Esophagus muscularis mucosa (tissue), 4 donors: Measurements from ENCODE around the gene MED13L. TPM values are rescaled to one million over a fixed set of nuclear protein-coding genes. Genes with fewer than 3 reads are reported as not detected.
"Not testable (repeated sequence)": the region's sequence is repeated elsewhere in the genome, so short reads cannot be mapped to it uniquely, and the experiment has no call there.

Experiments
- DNase-seq: peaks from one replicate; pipeline ENCODE4 v3.0.0-alpha.2; 2017; ENCODE audit errors: extremely low spot score
- H3K27ac ChIP-seq, 4 donors: fragments of 200-600 bp; sonication (generic); replicated peaks in 1 of 4; 1 replicate in 3 of 4; 2 replicates in 1 of 4; pipeline ENCODE4 v1.5.1; 2016 to 2019; ENCODE audit warnings: mild to moderate bottlenecking in 1 of 4
- H3K27me3 ChIP-seq, 4 donors: fragments of 200-600 bp; sonication (generic); one replicate each; pipeline versions ENCODE4 v1.5.1 to v1.6.0; 2016 to 2019
- H3K36me3 ChIP-seq, 4 donors: fragments of 200-600 bp; sonication (generic); one replicate each; pipeline ENCODE4 v1.5.1; 2016 to 2019
- H3K4me1 ChIP-seq, 4 donors: fragments of 200-600 bp; sonication (generic); one replicate each; pipeline ENCODE4 v1.5.1; 2016 to 2019
- H3K4me3 ChIP-seq, 4 donors: fragments of 200-600 bp; sonication (generic); 1 replicate in 2 of 4; 2 replicates in 2 of 4; pipeline ENCODE4 v1.5.1; 2016 to 2019; ENCODE audit warnings: mild to moderate bottlenecking in 4 of 4, moderate library complexity in 1 of 4
- H3K9me3 ChIP-seq, 4 donors: fragments of 200-600 bp; sonication (generic); 1 replicate in 3 of 4; 2 replicates in 1 of 4; pipeline ENCODE4 v1.5.1; 2016 to 2019
- EP300 ChIP-seq: sonication (generic); formaldehyde crosslinking; IDR thresholded peaks from one replicate; pipeline ENCODE4 v1.6.1; 2017; ENCODE audit warnings: antibody characterized with exemption
- POLR2A ChIP-seq: fragments of 450-650 bp; IDR thresholded peaks from one replicate; pipeline ENCODE4 v1.6.1; 2017; ENCODE audit warnings: antibody characterized with exemption, moderate library complexity, mild to moderate bottlenecking, low read depth
- POLR2AphosphoS5 ChIP-seq, 2 donors: sonication (generic); formaldehyde crosslinking; IDR thresholded peaks; one replicate each; pipeline ENCODE4 v1.6.1; 2017; ENCODE audit warnings: antibody characterized with exemption in 2 of 2
- WGBS: methylation state at CpG from one replicate; pipeline ENCODE4 v1.1.5; 2018; 5-methylcytosine and 5-hydroxymethylcytosine counted together
- intact Hi-C: fragments of 100-400 bp; cut with DNase I; formaldehyde crosslinking; loops from one replicate; pipeline ENCODE4 v1.15.1; 2023
- total RNA-seq, 4 donors: library from RNA; depleted of rRNA; stranded (reverse); fragments of >200 nt; gene quantifications; one replicate each; pipeline versions ENCODE4 v1.1.0 to v1.2.1, GENCODE V29; 2016
- TF ChIP-seq, protein P1 (sequence below), 3 experiments: fragments of 200-600 bp in 2 of 3; fragments of 450-650 bp in 1 of 3; sonication (generic) in 2 of 3; IDR thresholded peaks; one replicate each; pipeline ENCODE4 v1.5.1; 2017 to 2019; ENCODE audit warnings: antibody characterized with exemption in 3 of 3, mild to moderate bottlenecking in 2 of 3, moderate library complexity in 1 of 3

The MED13L gene
- total RNA-seq, 4 donors from 2014 or later: 141 to 350 (median 175) TPM

DNA sequence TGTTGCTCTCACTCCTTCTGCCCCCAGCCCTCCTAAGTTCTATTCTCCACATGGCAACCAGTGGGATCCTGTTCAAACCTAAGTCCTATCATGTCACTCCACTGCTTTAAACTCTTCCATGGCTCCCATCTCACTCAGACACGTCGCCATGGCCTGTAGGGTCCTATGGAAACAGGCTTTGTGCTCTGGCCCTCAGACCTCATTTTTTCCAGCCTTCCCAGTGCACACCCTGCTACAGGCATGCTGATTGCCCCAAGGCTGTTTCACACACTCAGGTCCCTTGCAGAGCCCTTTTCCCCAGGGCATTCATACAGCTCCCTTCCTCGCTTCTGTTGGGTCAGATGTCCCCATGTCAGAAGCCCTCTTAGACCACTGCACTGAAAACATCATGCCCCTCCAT, 11.2 kb upstream of the MED13L start:
- 94% methylated on average over 3 of the region's 3 CpGs for WGBS
- Histone ChIP-seq H3K4me1 (peaks cover 0 to 7% (median 4%) of the 10 kb centered on the region in 4 donors), H3K4me3 (no peak overlapping the region), H3K27me3 (no peaks in the 10 kb centered on the region), H3K36me3 (no peaks in the 10 kb centered on the region), H3K27ac (no peak overlapping the region), H3K9me3 (no peaks in the 10 kb centered on the region)
- TF ChIP-seq POLR2AphosphoS5 (IDR thresholded peaks at IDR 0.05): no peak
- intact Hi-C loops: loop anchor here (10.0 kb wide), 1 partner anchor 76 kb away; no protein-coding TSS in a partner anchor
- DNase-seq: peak; percentile 47

DNA sequence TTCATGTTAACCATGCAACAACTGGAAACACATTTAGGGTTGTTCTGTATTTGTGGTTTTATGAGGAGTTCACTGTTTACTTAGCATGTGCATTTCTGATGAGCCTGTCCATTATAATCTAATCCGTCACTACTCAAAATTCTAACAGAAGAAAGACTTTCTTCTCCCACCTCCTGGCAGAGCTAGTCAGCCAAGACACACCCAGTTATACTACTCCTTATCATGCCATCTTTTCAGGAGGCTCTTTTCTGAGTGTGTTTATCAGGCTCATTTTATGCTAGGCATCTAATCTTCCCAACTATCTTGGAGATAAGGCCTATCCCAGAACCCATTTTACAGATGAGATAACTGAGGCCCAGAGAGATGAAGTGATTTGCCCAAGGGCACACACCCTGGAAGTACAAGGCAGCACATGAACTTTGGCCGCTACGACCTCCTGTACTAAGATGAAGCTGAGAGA, 10.4 kb upstream of the MED13L start:
- H3K9me3 ChIP-seq: no peaks in the 10 kb centered on the region
- intact Hi-C loops: loop anchor here (10.0 kb wide), 1 partner anchor 77 kb away; no protein-coding TSS in a partner anchor
- TF ChIP-seq POLR2AphosphoS5 (IDR thresholded peaks at IDR 0.05) (no peak), EP300 (no peak), POLR2A (no peak)
- TF ChIP-seq, protein P1, sequence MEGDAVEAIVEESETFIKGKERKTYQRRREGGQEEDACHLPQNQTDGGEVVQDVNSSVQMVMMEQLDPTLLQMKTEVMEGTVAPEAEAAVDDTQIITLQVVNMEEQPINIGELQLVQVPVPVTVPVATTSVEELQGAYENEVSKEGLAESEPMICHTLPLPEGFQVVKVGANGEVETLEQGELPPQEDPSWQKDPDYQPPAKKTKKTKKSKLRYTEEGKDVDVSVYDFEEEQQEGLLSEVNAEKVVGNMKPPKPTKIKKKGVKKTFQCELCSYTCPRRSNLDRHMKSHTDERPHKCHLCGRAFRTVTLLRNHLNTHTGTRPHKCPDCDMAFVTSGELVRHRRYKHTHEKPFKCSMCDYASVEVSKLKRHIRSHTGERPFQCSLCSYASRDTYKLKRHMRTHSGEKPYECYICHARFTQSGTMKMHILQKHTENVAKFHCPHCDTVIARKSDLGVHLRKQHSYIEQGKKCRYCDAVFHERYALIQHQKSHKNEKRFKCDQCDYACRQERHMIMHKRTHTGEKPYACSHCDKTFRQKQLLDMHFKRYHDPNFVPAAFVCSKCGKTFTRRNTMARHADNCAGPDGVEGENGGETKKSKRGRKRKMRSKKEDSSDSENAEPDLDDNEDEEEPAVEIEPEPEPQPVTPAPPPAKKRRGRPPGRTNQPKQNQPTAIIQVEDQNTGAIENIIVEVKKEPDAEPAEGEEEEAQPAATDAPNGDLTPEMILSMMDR (IDR thresholded peaks at IDR 0.05): no peak
- no peak overlapping the region for H3K27ac ChIP-seq
- WGBS: 83% methylated on average over 1 of the region's 3 CpGs
- no peak overlapping the region for H3K4me3 ChIP-seq
- peak; percentile 82 for DNase-seq
- H3K27me3 ChIP-seq: no peaks in the 10 kb centered on the region
- H3K36me3 ChIP-seq: no peaks in the 10 kb centered on the region
- H3K4me1 ChIP-seq: no peaks in the 10 kb centered on the region

DNA sequence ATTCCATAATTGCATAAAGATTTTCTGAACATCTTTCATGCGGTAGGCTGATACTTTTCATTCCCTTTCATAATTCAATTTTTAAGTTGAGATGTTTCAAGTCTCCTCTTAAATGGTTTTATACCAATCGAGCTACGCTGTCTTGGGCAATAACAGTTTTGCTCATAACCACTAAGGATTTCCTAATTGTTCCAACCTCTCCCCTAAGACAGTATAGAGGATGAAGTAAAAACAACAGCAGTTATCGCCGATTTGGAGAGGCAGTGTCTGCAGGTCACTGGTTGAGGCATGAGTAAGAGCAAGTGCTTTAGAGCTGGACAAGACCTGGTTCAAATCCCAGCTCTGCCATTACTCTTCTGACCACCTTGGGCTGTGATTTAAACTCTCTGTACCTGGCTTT, 6.9 kb upstream of the MED13L start:
- no peak for DNase-seq
- H3K9me3 ChIP-seq: no peaks in the 10 kb centered on the region
- H3K36me3 ChIP-seq: no peaks in the 10 kb centered on the region
- no peaks in the 10 kb centered on the region for H3K4me1 ChIP-seq
- H3K27me3 ChIP-seq: no peaks in the 10 kb centered on the region
- TF ChIP-seq POLR2AphosphoS5 (IDR thresholded peaks at IDR 0.05): no peak
- TF ChIP-seq, protein P1 (IDR thresholded peaks at IDR 0.05): no peak
- TF ChIP-seq EP300: no peak
- no peak for TF ChIP-seq POLR2A
- H3K4me3 ChIP-seq: no peak overlapping the region
- intact Hi-C loops: loop anchor here (5.0 to 10.0 kb wide), 2 partner anchors 80 to 263 kb away; no protein-coding TSS in a partner anchor
- H3K27ac ChIP-seq: no peak overlapping the region
- WGBS: 81% methylated on average over 5 of the region's 5 CpGs

DNA sequence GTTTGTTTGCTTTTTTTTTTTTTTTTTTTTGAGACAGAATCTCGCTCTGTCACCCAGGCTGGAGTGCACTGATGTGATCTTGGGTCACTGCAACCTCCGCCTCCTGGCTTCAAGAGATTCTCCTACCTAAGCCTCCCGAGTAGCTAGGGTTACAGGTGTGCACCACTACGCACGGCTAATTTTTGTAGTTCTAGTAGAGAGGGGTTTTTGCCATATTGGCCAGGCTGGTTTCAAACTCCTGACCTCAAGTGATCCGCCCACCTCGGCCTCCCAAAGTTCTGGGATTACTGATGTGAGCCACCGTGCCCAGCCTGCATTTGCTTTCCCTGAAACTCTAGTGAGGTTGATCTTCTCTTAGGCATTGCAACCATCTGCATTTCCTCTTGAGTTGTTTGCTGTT, 6.4 kb upstream of the MED13L start:
- not testable (repeated sequence) for H3K27ac ChIP-seq, H3K36me3 ChIP-seq, DNase-seq, H3K27me3 ChIP-seq, H3K4me3 ChIP-seq, H3K4me1 ChIP-seq, H3K9me3 ChIP-seq
- WGBS: 94% methylated on average over 8 of the region's 8 CpGs
- intact Hi-C loops: loop anchor here (5.0 to 10.0 kb wide), 2 partner anchors 81 to 263 kb away; no protein-coding TSS in a partner anchor

DNA sequence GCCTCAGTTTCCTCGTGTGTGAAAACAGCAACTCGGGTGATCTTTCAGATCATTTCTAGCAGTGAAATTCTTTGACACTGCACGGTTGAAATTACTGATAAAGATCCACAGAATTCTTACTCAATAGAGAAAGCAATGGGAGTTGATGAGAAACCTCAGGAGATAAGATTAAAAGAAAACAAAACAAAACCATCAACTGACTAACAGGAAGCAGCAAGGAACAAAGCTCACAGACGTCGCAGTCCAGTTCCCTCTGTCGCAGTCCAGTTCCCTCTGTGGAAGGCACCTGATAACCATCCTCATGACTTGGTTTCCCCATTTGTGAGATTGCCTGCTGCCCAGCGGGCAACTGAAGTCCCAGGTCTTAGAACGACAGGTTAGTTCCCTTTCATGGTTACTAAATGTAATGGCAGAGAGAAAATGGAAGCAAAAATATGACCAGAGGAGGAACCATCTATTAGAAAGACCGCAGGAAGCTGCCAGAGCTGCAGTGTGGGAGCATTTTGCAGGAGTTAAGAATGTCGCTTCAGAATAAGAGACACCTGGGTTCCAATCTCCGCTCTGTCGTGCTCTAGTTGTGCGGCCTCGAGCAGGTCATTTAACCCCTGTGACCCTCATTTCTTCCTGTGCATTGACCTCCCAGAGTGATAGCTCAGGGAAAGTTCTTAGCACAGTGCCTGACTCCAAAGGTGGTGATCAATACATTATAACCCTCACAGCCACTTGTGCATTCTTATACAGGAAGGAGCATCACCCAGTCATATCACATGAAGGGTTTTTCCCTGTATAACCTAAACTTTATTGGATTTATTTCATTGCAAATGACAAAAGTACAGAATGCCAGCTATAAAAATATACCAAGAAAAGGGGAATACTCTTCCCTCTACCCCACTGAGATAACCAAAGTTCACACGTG, 5.1 kb upstream of the MED13L start:
- no peaks in the 10 kb centered on the region for H3K36me3 ChIP-seq
- intact Hi-C loops: loop anchor here (5.0 to 10.0 kb wide), 2 partner anchors 82 to 265 kb away; no protein-coding TSS in a partner anchor
- H3K27ac ChIP-seq: no peak overlapping the region
- H3K27me3 ChIP-seq: no peaks in the 10 kb centered on the region
- TF ChIP-seq POLR2AphosphoS5 (IDR thresholded peaks at IDR 0.05): no peak
- TF ChIP-seq, protein P1 (IDR thresholded peaks at IDR 0.05): no peak
- TF ChIP-seq POLR2A: no peak
- no peak for TF ChIP-seq EP300
- H3K4me3 ChIP-seq: peak overlapping the region in 1 of 4 donors; percentile 37
- H3K9me3 ChIP-seq: no peaks in the 10 kb centered on the region
- H3K4me1 ChIP-seq: peaks cover 3 to 9% (median 6%) of the 10 kb centered on the region in 4 donors
- DNase-seq: peak; percentile 72
- 67% methylated on average over 15 of the region's 15 CpGs for WGBS
